MM.1S (cell line): ENCODE measurements around the gene IFI30.
A peak's percentile ranks its signal among the peaks of the same experiment; 100 is the strongest.

Experiments
- DNase-seq: peaks from one replicate; pipeline ENCODE4 v3.0.0-alpha.2; 2015
- H2AFZ ChIP-seq: fragments of 300-600 bp; sonication (generic); 2 replicates; pipeline ENCODE4 v1.6.0; 2016; ENCODE audit warnings: antibody characterized with exemption, low read length
- H3F3A ChIP-seq: fragments of 300-600 bp; sonication (generic); 2 replicates; pipeline ENCODE4 v1.6.1; 2016; ENCODE audit warnings: mild to moderate bottlenecking, antibody characterized with exemption, low read length, moderate library complexity, mixed read lengths; ENCODE audit not compliant: insufficient read depth
- H3K27ac ChIP-seq: fragments of 300-600 bp; sonication (generic); 2 replicates; pipeline ENCODE4 v1.5.1; 2016; ENCODE audit warnings: mild to moderate bottlenecking, low read length
- H3K27me3 ChIP-seq: fragments of 300-600 bp; sonication (generic); replicated peaks from 2 replicates; pipeline ENCODE4 v1.6.0; 2016; ENCODE audit warnings: low read length; ENCODE audit not compliant: insufficient read depth
- H3K36me3 ChIP-seq: fragments of 300-600 bp; sonication (generic); replicated peaks from 2 replicates; pipeline ENCODE4 v1.6.1; 2016; ENCODE audit warnings: mild to moderate bottlenecking, low read length, mixed read lengths; ENCODE audit not compliant: insufficient read depth
- H3K4me1 ChIP-seq: fragments of 300-600 bp; sonication (generic); 2 replicates; pipeline ENCODE4 v1.6.1; 2016; ENCODE audit warnings: low read length, mixed read lengths
- H3K4me2 ChIP-seq: fragments of 300-600 bp; sonication (generic); 2 replicates; pipeline ENCODE4 v1.6.0; 2016; ENCODE audit warnings: low read depth, low read length
- H3K4me3 ChIP-seq: fragments of 300-600 bp; sonication (generic); 2 replicates; pipeline ENCODE4 v1.5.1; 2016; ENCODE audit warnings: low read length, mixed read lengths
- H3K79me2 ChIP-seq: fragments of 300-600 bp; sonication (generic); 2 replicates; pipeline ENCODE4 v1.6.1; 2016; ENCODE audit warnings: mixed run types, low read length, mixed read lengths
- H3K9ac ChIP-seq: fragments of 300-600 bp; sonication (generic); 2 replicates; pipeline ENCODE4 v1.6.1; 2016; ENCODE audit warnings: low read length, mixed read lengths
- H3K9me2 ChIP-seq: fragments of 300-600 bp; sonication (generic); replicated peaks from 2 replicates; pipeline ENCODE4 v1.6.1; 2016; ENCODE audit warnings: mild to moderate bottlenecking, low read length, mixed read lengths; ENCODE audit not compliant: insufficient read depth
- H3K9me3 ChIP-seq: fragments of 300-600 bp; sonication (generic); replicated peaks from 2 replicates; pipeline ENCODE4 v1.6.1; 2016; ENCODE audit warnings: mild to moderate bottlenecking, low read length, mixed read lengths; ENCODE audit not compliant: insufficient read depth
- H4K20me1 ChIP-seq: fragments of 300-600 bp; sonication (generic); 2 replicates; pipeline ENCODE4 v1.6.1; 2016; ENCODE audit warnings: mild to moderate bottlenecking, low read length, moderate library complexity, mixed read lengths; ENCODE audit not compliant: insufficient read depth
- CTCF ChIP-seq: fragments of 300-600 bp; sonication (generic); IDR thresholded peaks from 2 replicates; pipeline ENCODE4 v1.5.1; 2016; ENCODE audit warnings: antibody characterized with exemption, low read length, mixed read lengths
- EZH2 ChIP-seq: fragments of 300-600 bp; sonication (generic); optimal IDR thresholded peaks from 2 replicates; pipeline ENCODE3; 2017; ENCODE audit warnings: low read depth, mild to moderate bottlenecking, antibody characterized with exemption, low read length, mixed read lengths
- EZH2phosphoT487 ChIP-seq: fragments of 300-600 bp; sonication (generic); IDR thresholded peaks from 2 replicates; pipeline ENCODE4 v1.6.1; 2018; ENCODE audit warnings: antibody characterized with exemption, low read length

IFI30 gene

GRCh38 chr19:18203408-18203862 lies 29.8 kb downstream of the IFI30 start:
- H3K4me3 ChIP-seq = peak overlapping the region; percentile 87
- peaks cover 6% of the 10 kb centered on the region for H3F3A ChIP-seq
- H3K9ac ChIP-seq = peak overlapping the region; percentile 61
- peaks cover 16% of the 10 kb centered on the region for H3K79me2 ChIP-seq
- peak overlapping the region; percentile 42; the same call in 1 of the 2 replicates for H3K27ac ChIP-seq
- no peaks in the 10 kb centered on the region for H4K20me1 ChIP-seq
- H3K9me2 ChIP-seq = no peaks in the 10 kb centered on the region
- no peaks in the 10 kb centered on the region for H3K36me3 ChIP-seq
- H3K9me3 ChIP-seq = no peaks in the 10 kb centered on the region
- peak overlapping the region; percentile 100 for H3K4me2 ChIP-seq
- peak overlapping the region; percentile 72 for H2AFZ ChIP-seq
- peaks cover 11% of the 10 kb centered on the region for H3K4me1 ChIP-seq
- peaks cover 8% of the 10 kb centered on the region for H3K27me3 ChIP-seq
- DNase-seq = peak; percentile 44
- no peak for TF ChIP-seq EZH2
- TF ChIP-seq EZH2phosphoT487 = no peak
- no peak for TF ChIP-seq CTCF

- no peaks in the 10 kb centered on the region for H3K36me3 ChIP-seq
- H4K20me1 ChIP-seq = no peaks in the 10 kb centered on the region
- peak within 1 kb of the TSS; percentile 81 for H3K27ac ChIP-seq
- no peaks in the 10 kb centered on the region for H3K9me3 ChIP-seq
- H3K4me1 ChIP-seq = peaks cover 11% of the 10 kb centered on the region
- H3F3A ChIP-seq = peaks cover 6% of the 10 kb centered on the region
- TF ChIP-seq CTCF (no peak), EZH2 (no peak), EZH2phosphoT487 (no peak)
- H3K4me3 ChIP-seq = peak within 1 kb of the TSS; percentile 87
- peak; percentile 100 for DNase-seq
- H2AFZ ChIP-seq = peak within 1 kb of the TSS; percentile 80
- peak within 1 kb of the TSS; percentile 100 for H3K4me2 ChIP-seq
- no peaks in the 10 kb centered on the region for H3K9me2 ChIP-seq
- H3K27me3 ChIP-seq = peaks cover 12% of the 10 kb centered on the region
- H3K79me2 ChIP-seq = peaks cover 16% of the 10 kb centered on the region
- peak within 1 kb of the TSS; percentile 91 for H3K9ac ChIP-seq
These were observed 30.3 kb downstream of the IFI30 start, which contains the start of gene RAB3A for GRCh38 chr19:18203863-18204393. Gene RAB3A (minus strand): TSS chr19:18204042. CDS start chr19:18202740, 1,302 bp downstream.

- Histone ChIP-seq H3K79me2 (peaks cover 16% of the 10 kb centered on the region), H3K36me3 (no peaks in the 10 kb centered on the region), H4K20me1 (no peaks in the 10 kb centered on the region), H3K4me3 (peak overlapping the region; percentile 81), H3K27ac (peak overlapping the region; percentile 81), H3K9me3 (no peaks in the 10 kb centered on the region), H2AFZ (peak overlapping the region; percentile 80), H3K9ac (peak overlapping the region; percentile 91), H3F3A (peaks cover 6% of the 10 kb centered on the region), H3K27me3 (peaks cover 17% of the 10 kb centered on the region), H3K4me1 (peaks cover 11% of the 10 kb centered on the region), H3K4me2 (peak overlapping the region; percentile 85), H3K9me2 (no peaks in the 10 kb centered on the region)
- no peak for DNase-seq
- TF ChIP-seq EZH2phosphoT487 = no peak
These were observed 31.0 kb downstream of the IFI30 start for GRCh38 chr19:18204394-18205199.
